GM12878 (cell line): ENCODE results near the gene NES. TPM values are rescaled to one million over a fixed set of nuclear protein-coding genes. Genes with fewer than 3 reads are reported as not detected.

Experiments used
- ATAC-seq: fragments of 200-7000 bp; cut with Tn5 transposase; 3 replicates; pipeline ENCODE4 v1.9.1; 2020; ENCODE audit warnings: mild to moderate bottlenecking, moderate library complexity
- BruUV-seq: library from RNA; stranded (reverse); fragments of 400-500 nt; replicated peaks from 2 replicates; lab custom pipeline; 2021; lab: Mats Ljungman, UMichigan
- CTCF ChIA-PET: fragments of 300-600 bp; sonication (Branson Sonifier 250); formaldehyde crosslinking; extraction: SDS; loops from one replicate; lab custom pipeline; 2021; ENCODE audit warnings: inconsistent platforms; lab: Yijun Ruan, JAX
- POLR2A ChIA-PET: fragments of 350-600 bp; formaldehyde crosslinking; extraction: SDS; loops from one replicate; lab custom pipeline; 2021; ENCODE audit warnings: inconsistent platforms; lab: Charles Lee
- RAD21 ChIA-PET: fragments of 300-600 bp; sonication (Branson Sonifier 250); formaldehyde crosslinking; loops from one replicate; lab custom pipeline; 2023; ENCODE audit warnings: antibody characterized with exemption; ENCODE audit not compliant: unreplicated experiment; lab: Charles Lee
- SMC1A ChIA-PET: fragments of 300-600 bp; sonication (Branson Sonifier 250); formaldehyde crosslinking; loops from one replicate; lab custom pipeline; 2023; ENCODE audit not compliant: unreplicated experiment, uncharacterized antibody; lab: Charles Lee
- DNase-seq: peaks from one replicate; pipeline ENCODE4 v3.0.0-alpha.2; 2011; ENCODE audit warnings: low read depth, low spot score
- FAIRE-seq: peaks from 3 replicates; lab custom pipeline; 2011; peaks lifted over from hg19 to GRCh38; lab: Jason Lieb, UNC
- H2AFZ ChIP-seq: 2 replicates; pipeline ENCODE4 v1.6.0; 2011; ENCODE audit warnings: low read depth, low read length, control low read depth; ENCODE audit not compliant: control insufficient read depth
- H3K27ac ChIP-seq: 2 replicates; pipeline ENCODE4 v1.5.1; 2011; ENCODE audit warnings: control low read depth; ENCODE audit not compliant: control insufficient read depth, insufficient read depth
- H3K27me3 ChIP-seq, 2 experiments: replicated peaks in 1 of 2; 2 replicates each; pipeline versions ENCODE4 v1.6.0 to v1.6.1; 2011; ENCODE audit warnings: low read length in 1 of 2; ENCODE audit not compliant: control insufficient read depth in 2 of 2, insufficient read depth in 2 of 2
- H3K36me3 ChIP-seq, 2 experiments: 2 replicates each; pipeline ENCODE4 v1.5.1; 2011; ENCODE audit warnings: low read length in 1 of 2; ENCODE audit not compliant: control insufficient read depth in 2 of 2, insufficient read depth in 2 of 2
- H3K4me1 ChIP-seq: 2 replicates; pipeline ENCODE4 v1.6.1; 2011; ENCODE audit warnings: mild to moderate bottlenecking, low read length, moderate library complexity, mixed read lengths; ENCODE audit not compliant: control insufficient read depth, insufficient read depth
- H3K4me2 ChIP-seq: 2 replicates; pipeline ENCODE4 v1.6.0; 2011; ENCODE audit warnings: control low read depth; ENCODE audit not compliant: control insufficient read depth, insufficient read depth
- H3K4me3 ChIP-seq: fragments of 200-600 bp; sonication (generic); 2 replicates; pipeline ENCODE4 v1.5.1; 2016
- H3K79me2 ChIP-seq: 2 replicates; pipeline ENCODE4 v1.6.0; 2011; ENCODE audit warnings: low read length; ENCODE audit not compliant: control insufficient read depth, insufficient read depth
- H3K9ac ChIP-seq: 2 replicates; pipeline ENCODE4 v1.8.0; 2011; ENCODE audit warnings: low read length, control low read depth, mixed read lengths; ENCODE audit not compliant: control insufficient read depth, insufficient read depth
- H3K9me3 ChIP-seq: replicated peaks from 3 replicates; pipeline ENCODE4 v1.5.1; 2011; ENCODE audit warnings: mild to moderate bottlenecking, low read length; ENCODE audit not compliant: control insufficient read depth, insufficient read depth
- H4K20me1 ChIP-seq: 2 replicates; pipeline ENCODE4 v1.6.0; 2011; ENCODE audit not compliant: control insufficient read depth, insufficient read depth
- CEBPB ChIP-seq, 2 experiments: fragments of 150-350 bp in 1 of 2; IDR thresholded peaks; 2 replicates each; pipeline ENCODE4 v1.6.1; 2012 to 2014; ENCODE audit warnings: low read depth in 2 of 2, low read length in 2 of 2, borderline replicate concordance in 1 of 2, inconsistent platforms in 1 of 2
- EZH2 ChIP-seq: IDR thresholded peaks from 2 replicates; pipeline ENCODE4 v1.6.1; 2012; ENCODE audit warnings: low read depth, mild to moderate bottlenecking, control low read depth, inconsistent platforms, low read length, borderline replicate concordance; ENCODE audit not compliant: control insufficient read depth
- HDAC2 ChIP-seq: fragments of 200-600 bp; sonication (generic); IDR thresholded peaks from 2 replicates; pipeline ENCODE4 v1.6.1; 2017
- KLF5 ChIP-seq: fragments of 450-650 bp; IDR thresholded peaks from 2 replicates; pipeline ENCODE4 v1.6.1; 2014; ENCODE audit warnings: mild to moderate bottlenecking; ENCODE audit not compliant: partially characterized antibody
- MTA2 ChIP-seq: fragments of 450-650 bp; IDR thresholded peaks from 2 replicates; pipeline ENCODE4 v1.6.1; 2016; ENCODE audit warnings: low read depth, mild to moderate bottlenecking, moderate library complexity
- MYC ChIP-seq: IDR thresholded peaks from 2 replicates; pipeline ENCODE4 v1.6.1; 2011; ENCODE audit warnings: mild to moderate bottlenecking, low read length, moderate library complexity, inconsistent platforms; ENCODE audit not compliant: insufficient read depth, insufficient replicate concordance, insufficient read length, severe bottlenecking
- NFYB ChIP-seq: IDR thresholded peaks from 2 replicates; pipeline ENCODE4 v1.6.1; 2011; ENCODE audit warnings: low read depth, mild to moderate bottlenecking, low read length, improper control_type of control experiment, moderate library complexity; ENCODE audit not compliant: insufficient read depth
- NR2C2 ChIP-seq: IDR thresholded peaks from 2 replicates; pipeline ENCODE4 v1.6.1; 2011; ENCODE audit warnings: borderline replicate concordance, low read depth; ENCODE audit not compliant: control insufficient read depth, insufficient read length
- PAX8 ChIP-seq: fragments of 450-650 bp; IDR thresholded peaks from 2 replicates; pipeline ENCODE4 v1.6.1; 2017; ENCODE audit warnings: mild to moderate bottlenecking, moderate library complexity
- POLR2AphosphoS5 ChIP-seq: IDR thresholded peaks from 2 replicates; pipeline ENCODE4 v1.6.1; 2011; ENCODE audit warnings: mild to moderate bottlenecking, low read length, inconsistent platforms
- POU2F2 ChIP-seq: IDR thresholded peaks from 3 replicates; pipeline ENCODE4 v1.6.1; 2011; ENCODE audit warnings: low read depth, mild to moderate bottlenecking, low read length, borderline replicate concordance
- SMAD1 ChIP-seq: fragments of 450-650 bp; IDR thresholded peaks from 2 replicates; pipeline ENCODE4 v1.6.1; 2018; ENCODE audit warnings: mild to moderate bottlenecking, low read depth; ENCODE audit not compliant: partially characterized antibody
- SMARCA5 ChIP-seq: fragments of 450-650 bp; IDR thresholded peaks from 2 replicates; pipeline ENCODE4 v1.6.1; 2017; ENCODE audit warnings: mild to moderate bottlenecking
- SREBF2 ChIP-seq: IDR thresholded peaks from 2 replicates; pipeline ENCODE4 v1.6.1; 2012; ENCODE audit warnings: mild to moderate bottlenecking, low read length
- USF2 ChIP-seq: IDR thresholded peaks from 2 replicates; pipeline ENCODE4 v1.6.1; 2011; ENCODE audit warnings: low read depth, low read length, improper control_type of control experiment, borderline replicate concordance
- ZZZ3 ChIP-seq: IDR thresholded peaks from 2 replicates; pipeline ENCODE4 v1.6.1; 2011; ENCODE audit warnings: low read depth; ENCODE audit not compliant: control insufficient read depth, insufficient read length
- WGBS: methylation state at CpG from one replicate; pipeline ENCODE4 v1.1.6; 2016; ENCODE audit warnings: low lambda C conversion rate; ENCODE audit not compliant: insufficient replicate concordance, insufficient coverage; ENCODE audit errors: missing lambda C conversion rate; 5-methylcytosine and 5-hydroxymethylcytosine counted together
- in situ Hi-C: fragments of 300-500 bp; cut with MboI; formaldehyde crosslinking; loops from 9 replicates; pipeline ENCODE4 v1.14.3; 2018; ENCODE audit warnings: mixed read lengths
- intact Hi-C: fragments of 100-400 bp; cut with micrococcal nuclease; formaldehyde crosslinking; loops from one replicate; pipeline ENCODE4 v1.14.2; 2022; ENCODE audit not compliant: unreplicated experiment
- polyA plus RNA-seq, 11 experiments: library from polyadenylated mRNA; depleted of rRNA in 4 of 11; unstranded in 6 of 11; stranded (reverse) in 5 of 11; fragments of >200 nt; fragmentation: Nextera tagmentation in 4 of 11; fragmentation: Illumina TruSeq in 1 of 11; extraction: Ambion mirVana in 4 of 11; extraction: Trizol in 1 of 11; gene quantifications; 1 replicate in 1 of 11; 2 replicates in 10 of 11; pipeline versions ENCODE4 v1.2.1 to v1.2.3, GENCODE V29; 2011 to 2016; ENCODE audit warnings: inconsistent platforms in 2 of 11, missing spikeins in 2 of 11, low read depth in 1 of 11
- total RNA-seq, 4 experiments: library from RNA; depleted of rRNA in 3 of 4; stranded (reverse); fragments of >200 nt in 3 of 4; fragmentation: Illumina TruSeq in 1 of 4; extraction: Trizol in 1 of 4; gene quantifications; 2 replicates each; pipeline versions ENCODE4 v1.2.1 to v1.2.3, GENCODE V29; 2013 to 2021
- TF ChIP-seq, protein P1 (sequence below): fragments of 450-650 bp; IDR thresholded peaks from 2 replicates; pipeline ENCODE4 v1.6.1; 2017; ENCODE audit warnings: mild to moderate bottlenecking, low read depth, inconsistent platforms; ENCODE audit not compliant: poor library complexity, severe bottlenecking
- TF ChIP-seq, protein P2 (sequence below): fragments of 450-650 bp; IDR thresholded peaks from 2 replicates; pipeline ENCODE4 v1.6.1; 2016; ENCODE audit warnings: mild to moderate bottlenecking

The NES gene
- total and polyA plus RNA-seq, 10 of the 15 experiments (the other 5 are each of a cell fraction or from before 2014, with no cell fraction given) = under 0.01 to 0.15 (median 0.02) TPM; not detected in 4

DNA sequence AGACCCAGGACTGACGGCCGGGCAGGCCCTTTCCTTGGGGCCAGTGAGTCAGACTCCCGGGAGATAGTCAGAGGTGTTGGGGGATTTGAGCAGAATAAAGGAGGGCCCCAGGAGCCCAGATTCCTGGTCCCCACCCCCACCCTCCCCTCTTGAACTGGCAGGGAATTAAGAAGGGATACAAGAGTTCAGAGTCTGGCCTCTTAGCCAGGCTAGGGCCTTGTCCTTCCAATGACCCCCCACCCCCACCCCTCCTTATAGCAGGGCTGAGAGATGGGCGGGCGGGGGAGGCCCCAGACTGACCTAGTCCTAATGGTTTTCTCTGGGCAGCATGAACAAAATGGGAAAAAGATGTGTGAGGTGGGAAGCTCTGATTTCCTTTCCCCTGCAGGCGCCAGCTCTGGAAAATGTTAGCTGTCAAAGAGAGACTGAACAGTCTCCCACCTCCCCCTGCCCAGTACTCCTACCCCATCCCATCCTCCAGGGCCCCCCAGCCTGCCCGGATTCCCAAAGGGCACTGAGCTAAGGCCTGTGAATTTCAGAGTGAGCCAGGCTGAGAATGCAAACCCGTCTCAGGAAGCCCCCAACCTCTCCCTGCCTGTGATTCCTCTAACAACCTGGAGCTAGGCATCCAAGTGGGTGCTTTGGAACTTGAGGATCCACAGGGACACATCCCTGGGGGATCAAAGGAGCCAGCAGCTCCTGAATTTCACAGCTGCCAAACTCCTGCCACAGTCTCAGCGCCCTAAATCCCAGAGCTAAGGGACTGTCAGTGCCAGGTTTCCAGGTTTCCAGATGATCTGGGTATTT lies 34.0 kb upstream of the NES start (continued):
- TF ChIP-seq NR2C2 (no peak), POU2F2 (no peak), USF2 (no peak), PAX8 (no peak), MTA2 (no peak)
- TF ChIP-seq, protein P1, sequence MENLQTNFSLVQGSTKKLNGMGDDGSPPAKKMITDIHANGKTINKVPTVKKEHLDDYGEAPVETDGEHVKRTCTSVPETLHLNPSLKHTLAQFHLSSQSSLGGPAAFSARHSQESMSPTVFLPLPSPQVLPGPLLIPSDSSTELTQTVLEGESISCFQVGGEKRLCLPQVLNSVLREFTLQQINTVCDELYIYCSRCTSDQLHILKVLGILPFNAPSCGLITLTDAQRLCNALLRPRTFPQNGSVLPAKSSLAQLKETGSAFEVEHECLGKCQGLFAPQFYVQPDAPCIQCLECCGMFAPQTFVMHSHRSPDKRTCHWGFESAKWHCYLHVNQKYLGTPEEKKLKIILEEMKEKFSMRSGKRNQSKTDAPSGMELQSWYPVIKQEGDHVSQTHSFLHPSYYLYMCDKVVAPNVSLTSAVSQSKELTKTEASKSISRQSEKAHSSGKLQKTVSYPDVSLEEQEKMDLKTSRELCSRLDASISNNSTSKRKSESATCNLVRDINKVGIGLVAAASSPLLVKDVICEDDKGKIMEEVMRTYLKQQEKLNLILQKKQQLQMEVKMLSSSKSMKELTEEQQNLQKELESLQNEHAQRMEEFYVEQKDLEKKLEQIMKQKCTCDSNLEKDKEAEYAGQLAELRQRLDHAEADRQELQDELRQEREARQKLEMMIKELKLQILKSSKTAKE = no peak

- Histone ChIP-seq H3K79me2 (no peaks in the 10 kb centered on the region), H3K27ac (no peak overlapping the region), H3K9ac (no peak overlapping the region), H3K4me1 (peaks cover 6% of the 10 kb centered on the region), H3K4me2 (no peak overlapping the region), H4K20me1 (no peaks in the 10 kb centered on the region), H2AFZ (no peak overlapping the region), H3K9me3 (no peaks in the 10 kb centered on the region), H3K27me3 (peaks cover 5 to 7% of the 10 kb centered on the region in 2 experiments), H3K4me3 (no peak overlapping the region), H3K36me3 (no peaks in the 10 kb centered on the region; a peak in 2 of 4 replicates)
- in situ Hi-C loops (no loop called here), intact Hi-C loops (no loop called here)
- WGBS = 70% methylated on average over 11 of the region's 11 CpGs
- POLR2A ChIA-PET = no interaction called here
- SMC1A ChIA-PET = interaction anchor here (0.6 kb wide), 1 partner anchor 104 kb away, joined by 3 read pairs; no protein-coding TSS in a partner anchor
- no peak for DNase-seq
- BruUV-seq = no TSS peak
- no peak for ATAC-seq
- CTCF ChIA-PET = interaction anchor here (0.6 to 10.0 kb wide), 3 partner anchors 16 to 27 kb away, joined by 3 to 68 read pairs (median 30); no protein-coding TSS in a partner anchor
- FAIRE-seq = no peak
- RAD21 ChIA-PET = no interaction called here
- TF ChIP-seq SMARCA5 (no peak), EZH2 (no peak), CEBPB (IDR thresholded peaks at IDR 0.05; ENCODE audit: borderline replicate concordance in 1 of 2, low read depth in 2 of 2, low read length in 2 of 2) (no peak), SMAD1 (no peak), POLR2AphosphoS5 (no peak), ZZZ3 (no peak), KLF5 (no peak), SREBF2 (no peak), HDAC2 (no peak), MYC (no peak), NFYB (no peak)
- TF ChIP-seq, protein P2, sequence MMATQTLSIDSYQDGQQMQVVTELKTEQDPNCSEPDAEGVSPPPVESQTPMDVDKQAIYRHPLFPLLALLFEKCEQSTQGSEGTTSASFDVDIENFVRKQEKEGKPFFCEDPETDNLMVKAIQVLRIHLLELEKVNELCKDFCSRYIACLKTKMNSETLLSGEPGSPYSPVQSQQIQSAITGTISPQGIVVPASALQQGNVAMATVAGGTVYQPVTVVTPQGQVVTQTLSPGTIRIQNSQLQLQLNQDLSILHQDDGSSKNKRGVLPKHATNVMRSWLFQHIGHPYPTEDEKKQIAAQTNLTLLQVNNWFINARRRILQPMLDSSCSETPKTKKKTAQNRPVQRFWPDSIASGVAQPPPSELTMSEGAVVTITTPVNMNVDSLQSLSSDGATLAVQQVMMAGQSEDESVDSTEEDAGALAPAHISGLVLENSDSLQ = no peak
Measured at GRCh38 chr1:156709757-156710489, 32.7 kb upstream of the NES start.
